Sigmoid colon (tissue), 4 donors: ENCODE measurements around the gene TENM3.

Source experiments
- EP300 ChIP-seq, 4 donors: sonication (generic); formaldehyde crosslinking; IDR thresholded peaks; one replicate each; pipeline ENCODE4 v1.6.1; 2017; ENCODE audit warnings: antibody characterized with exemption in 4 of 4
- POLR2A ChIP-seq, 2 donors: fragments of 450-650 bp; IDR thresholded peaks; one replicate each; pipeline ENCODE4 v1.6.1; 2016; ENCODE audit warnings: antibody characterized with exemption in 2 of 2, mild to moderate bottlenecking in 2 of 2, moderate library complexity in 2 of 2
- POLR2AphosphoS5 ChIP-seq, 4 donors: sonication (generic); formaldehyde crosslinking; IDR thresholded peaks; one replicate each; pipeline ENCODE4 v1.6.1; 2017; ENCODE audit warnings: antibody characterized with exemption in 4 of 4
- TF ChIP-seq, protein P1 (sequence below), 4 experiments: fragments of 450-650 bp in 3 of 4; fragments of 200-600 bp in 1 of 4; IDR thresholded peaks; one replicate each; pipeline ENCODE4 v1.5.1; 2016 to 2019; ENCODE audit warnings: antibody characterized with exemption in 4 of 4, mild to moderate bottlenecking in 3 of 4, moderate library complexity in 2 of 4

DNA sequence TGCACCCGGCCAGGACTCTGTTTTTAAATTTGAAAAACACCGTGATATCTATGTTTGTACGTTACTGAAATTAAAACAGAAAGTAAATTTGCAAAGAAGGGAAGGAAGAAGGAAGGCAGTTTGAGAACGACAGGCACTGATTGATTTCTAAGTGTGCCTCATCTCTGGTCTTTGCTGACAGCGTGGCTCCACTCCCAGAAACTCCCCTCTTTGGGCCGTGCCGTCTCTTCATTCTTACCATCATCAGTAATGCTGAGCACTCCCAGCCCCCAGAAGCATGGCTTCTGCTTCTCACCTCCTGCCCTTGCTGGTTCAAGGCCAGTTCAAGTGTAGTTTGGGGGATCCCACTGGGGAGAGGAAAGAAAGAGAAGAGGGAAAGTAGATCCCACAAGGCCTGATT is 85.3 kb downstream of the TENM3 start:
- TF ChIP-seq, protein P1, sequence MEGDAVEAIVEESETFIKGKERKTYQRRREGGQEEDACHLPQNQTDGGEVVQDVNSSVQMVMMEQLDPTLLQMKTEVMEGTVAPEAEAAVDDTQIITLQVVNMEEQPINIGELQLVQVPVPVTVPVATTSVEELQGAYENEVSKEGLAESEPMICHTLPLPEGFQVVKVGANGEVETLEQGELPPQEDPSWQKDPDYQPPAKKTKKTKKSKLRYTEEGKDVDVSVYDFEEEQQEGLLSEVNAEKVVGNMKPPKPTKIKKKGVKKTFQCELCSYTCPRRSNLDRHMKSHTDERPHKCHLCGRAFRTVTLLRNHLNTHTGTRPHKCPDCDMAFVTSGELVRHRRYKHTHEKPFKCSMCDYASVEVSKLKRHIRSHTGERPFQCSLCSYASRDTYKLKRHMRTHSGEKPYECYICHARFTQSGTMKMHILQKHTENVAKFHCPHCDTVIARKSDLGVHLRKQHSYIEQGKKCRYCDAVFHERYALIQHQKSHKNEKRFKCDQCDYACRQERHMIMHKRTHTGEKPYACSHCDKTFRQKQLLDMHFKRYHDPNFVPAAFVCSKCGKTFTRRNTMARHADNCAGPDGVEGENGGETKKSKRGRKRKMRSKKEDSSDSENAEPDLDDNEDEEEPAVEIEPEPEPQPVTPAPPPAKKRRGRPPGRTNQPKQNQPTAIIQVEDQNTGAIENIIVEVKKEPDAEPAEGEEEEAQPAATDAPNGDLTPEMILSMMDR (IDR thresholded peaks at IDR 0.05), result no peak
- TF ChIP-seq EP300 (IDR thresholded peaks at IDR 0.05), result no peak
- no peak for TF ChIP-seq POLR2A (IDR thresholded peaks at IDR 0.05)
- no peak for TF ChIP-seq POLR2AphosphoS5 (IDR thresholded peaks at IDR 0.05)
